GM21825 (cell line): ENCODE measurements around the gene BTBD2.

Experiments used
- ATAC-seq: cut with Tn5 transposase; IDR thresholded peaks from one replicate; pipeline ENCODE4 v1.9.1; 2021; ENCODE audit warnings: mild to moderate bottlenecking, moderate library complexity; ENCODE audit not compliant: unreplicated experiment

The BTBD2 gene

DNA sequence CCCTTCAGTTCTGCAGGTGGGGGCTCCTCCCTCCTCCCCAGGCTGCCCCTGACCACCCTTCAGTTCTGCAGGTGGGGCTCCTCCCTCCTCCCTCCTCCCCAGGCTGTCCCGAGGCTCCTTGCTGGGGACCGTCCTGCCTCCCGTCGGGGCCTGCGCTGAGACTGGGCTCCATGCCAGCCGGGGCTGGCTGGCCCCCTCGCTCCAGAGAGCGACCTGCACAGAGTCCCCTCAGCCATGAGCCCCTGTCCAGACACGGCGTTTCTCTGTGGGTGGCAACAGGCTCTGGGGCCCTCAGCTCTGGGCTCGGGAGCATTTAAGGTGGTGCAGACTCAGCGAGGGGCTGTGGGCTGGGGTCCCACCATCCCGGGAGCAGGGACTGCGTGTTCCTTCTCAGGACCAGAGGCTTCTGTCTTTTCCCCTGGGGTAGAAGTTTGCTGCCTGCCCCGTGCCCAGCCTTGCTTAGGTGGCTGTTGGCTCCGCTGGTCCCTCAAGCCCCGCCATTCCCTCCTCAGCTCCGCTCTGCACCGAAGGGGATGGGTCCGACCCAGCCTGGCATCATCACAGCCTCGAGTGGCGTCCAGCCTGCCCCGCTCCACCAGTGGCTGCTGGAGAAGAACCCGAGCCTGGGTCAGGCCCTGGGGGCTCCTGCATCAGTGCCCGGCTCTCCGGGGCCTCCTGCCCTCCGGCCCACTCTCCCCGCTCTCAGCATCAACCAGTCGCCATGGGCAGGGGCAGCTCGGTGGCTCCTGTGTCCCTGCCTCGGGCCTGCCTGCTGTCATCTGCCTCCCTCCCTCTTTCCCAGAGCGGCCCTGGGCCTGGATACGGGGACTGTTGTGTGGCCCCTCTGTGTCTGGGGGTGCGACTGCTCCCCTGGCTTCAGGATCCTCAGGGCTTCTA is 47.0 kb downstream of the BTBD2 start:
- ATAC-seq: no peak

DNA sequence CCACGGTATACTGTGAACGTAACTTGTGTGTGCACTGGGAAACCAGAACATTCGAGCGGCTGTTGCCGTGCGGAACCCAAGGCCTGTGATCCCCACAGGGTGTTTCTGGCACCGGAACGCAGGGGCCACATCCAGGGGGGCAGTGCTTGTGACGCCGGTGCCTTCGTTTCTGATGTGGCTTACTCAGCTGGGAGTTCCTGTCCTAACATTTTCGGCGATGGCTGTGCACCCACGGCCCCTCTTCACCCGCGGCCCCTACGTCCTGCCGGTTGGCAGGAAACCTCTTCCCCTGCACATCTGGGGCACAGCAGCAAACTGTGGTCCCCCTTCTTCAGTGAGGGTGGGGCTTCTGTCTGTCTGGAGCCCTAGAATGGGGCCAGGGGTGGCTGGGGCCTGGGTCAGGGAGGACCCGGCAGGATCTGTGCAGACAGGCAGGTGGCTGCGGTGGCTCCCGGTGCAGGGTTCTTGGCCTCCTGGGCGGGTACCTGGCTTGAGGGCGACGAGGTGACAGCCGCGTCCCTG is 48.4 kb downstream of the BTBD2 start:
- ATAC-seq: no peak

DNA sequence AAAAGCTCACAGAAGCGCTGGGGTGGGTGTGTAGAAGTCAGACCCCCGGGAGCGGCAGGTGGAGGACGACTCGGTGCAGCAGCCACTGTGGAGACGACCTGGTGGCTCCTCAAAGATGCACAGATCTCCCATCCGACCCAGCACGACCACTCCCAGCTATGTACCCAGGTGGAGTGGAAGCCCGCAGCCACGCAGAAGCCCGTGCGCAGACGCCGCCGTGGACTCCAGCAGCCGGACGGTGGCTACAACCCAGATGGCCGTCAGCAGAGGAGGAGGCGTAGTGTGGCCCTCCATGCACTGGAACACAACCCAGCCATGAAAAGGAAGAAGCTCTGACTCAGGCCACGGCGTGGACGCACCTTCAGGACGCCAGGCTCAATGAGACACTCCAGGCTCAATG is 52.8 kb downstream of the BTBD2 start:
- no peak for ATAC-seq

DNA sequence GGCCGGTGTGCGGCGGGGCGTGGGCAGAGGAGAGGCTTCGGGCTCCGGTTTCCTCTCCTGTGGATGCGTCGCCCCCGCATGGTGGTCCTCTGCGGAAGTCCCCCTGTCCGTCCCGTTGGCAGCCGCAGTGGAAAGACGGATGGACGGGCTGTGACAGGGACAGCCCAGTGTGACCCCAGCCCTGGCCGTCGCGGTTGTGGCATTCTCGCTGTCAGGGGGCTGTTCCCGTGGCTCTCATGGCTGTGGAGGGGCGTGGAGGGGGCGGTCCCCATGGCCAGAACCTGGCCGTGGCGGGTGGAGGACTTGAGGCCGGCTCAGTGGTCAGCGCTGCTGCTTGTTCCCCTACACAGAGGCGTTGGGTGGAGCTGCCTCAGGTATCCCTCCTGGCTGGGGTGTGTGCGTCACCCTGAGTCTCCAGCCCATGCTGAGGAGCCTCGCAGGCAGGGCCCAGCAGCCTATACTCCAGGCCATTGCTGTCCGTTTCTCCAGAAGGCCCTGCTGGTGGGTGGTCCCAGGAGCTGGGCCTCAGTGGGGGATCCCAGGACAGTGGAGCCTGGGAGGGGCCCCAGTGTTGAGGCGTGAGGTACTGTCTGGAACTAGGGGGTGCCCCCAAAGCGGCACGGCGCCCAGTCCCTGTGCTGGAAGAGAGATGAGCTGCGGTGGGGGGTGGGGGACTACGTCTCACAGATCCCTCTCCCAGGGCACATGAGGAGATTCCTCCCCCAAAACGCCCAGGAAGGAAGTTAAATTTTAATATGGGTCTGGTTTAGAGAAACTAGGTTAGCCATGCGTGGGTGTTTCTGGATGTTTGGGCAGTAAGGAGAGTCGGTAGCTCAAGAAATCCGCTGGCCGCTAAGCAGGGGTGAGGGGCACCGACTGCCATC is 54.3 kb downstream of the BTBD2 start:
- no peak for ATAC-seq

DNA sequence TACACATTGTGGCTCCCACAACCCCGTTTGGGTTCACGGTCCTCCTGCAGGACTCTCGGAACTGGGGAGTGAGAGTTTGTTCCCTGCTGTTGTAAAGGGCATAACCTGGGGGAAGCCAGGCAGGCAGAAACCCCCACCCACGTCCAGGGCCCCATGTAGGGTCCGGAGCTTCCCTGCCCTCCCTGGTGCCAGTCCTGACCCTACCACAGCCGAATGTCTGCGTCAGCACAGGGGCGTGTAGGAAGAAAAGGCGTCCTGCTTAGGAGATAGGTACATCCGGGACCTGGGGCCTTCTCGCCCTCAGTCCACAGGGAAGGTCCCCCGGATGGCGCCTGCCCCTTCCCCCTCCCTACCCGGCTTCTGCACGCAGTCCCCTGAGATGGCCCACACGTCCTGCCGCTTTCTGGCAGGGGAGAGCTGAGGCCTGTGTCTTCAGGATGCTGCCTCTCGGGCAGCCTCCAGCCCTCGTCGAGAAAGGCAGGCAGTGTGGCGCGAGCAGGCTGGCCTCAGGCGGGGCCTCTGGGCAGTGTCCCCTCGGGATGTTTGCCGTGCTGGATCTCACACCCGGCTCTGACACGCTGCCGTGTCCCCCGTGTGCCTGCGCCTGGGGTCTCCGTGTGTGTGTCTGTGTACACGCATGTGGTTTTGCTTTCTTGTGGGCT is 55.5 kb downstream of the BTBD2 start:
- ATAC-seq: no peak

DNA sequence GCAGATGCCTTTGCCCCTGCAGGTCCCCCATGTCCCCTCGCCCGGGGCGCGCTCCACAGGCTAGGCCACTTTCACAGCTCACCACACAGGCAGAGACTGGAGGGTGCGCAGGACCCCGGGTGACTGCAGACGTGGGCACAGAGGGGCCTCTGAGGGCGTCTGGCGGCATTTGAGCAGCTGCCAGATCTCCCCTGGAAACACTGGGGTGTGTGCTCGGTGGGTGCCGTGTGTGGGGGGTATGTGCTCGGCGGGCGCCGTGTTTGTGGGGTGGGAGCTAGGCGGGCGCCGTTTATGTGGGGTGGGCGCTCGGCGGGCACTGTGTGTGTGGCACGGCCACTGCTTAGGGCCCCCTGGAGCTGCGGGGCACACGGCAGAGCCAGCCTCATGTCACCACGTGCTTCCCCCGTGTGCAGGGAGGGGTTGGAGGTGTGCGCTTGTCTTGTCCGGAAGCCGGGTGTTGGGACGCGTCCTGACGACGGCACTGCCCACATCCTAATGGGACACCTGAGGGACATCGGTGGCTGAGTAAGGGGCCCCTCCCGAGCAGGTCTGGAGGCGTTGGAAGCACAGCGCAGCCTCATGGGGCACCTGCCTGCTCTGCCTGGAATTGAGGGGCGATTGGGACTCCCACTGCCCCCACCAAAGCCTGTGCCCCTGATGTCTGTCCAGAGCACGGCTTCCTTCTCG is 57.8 kb downstream of the BTBD2 start:
- no peak for ATAC-seq

DNA sequence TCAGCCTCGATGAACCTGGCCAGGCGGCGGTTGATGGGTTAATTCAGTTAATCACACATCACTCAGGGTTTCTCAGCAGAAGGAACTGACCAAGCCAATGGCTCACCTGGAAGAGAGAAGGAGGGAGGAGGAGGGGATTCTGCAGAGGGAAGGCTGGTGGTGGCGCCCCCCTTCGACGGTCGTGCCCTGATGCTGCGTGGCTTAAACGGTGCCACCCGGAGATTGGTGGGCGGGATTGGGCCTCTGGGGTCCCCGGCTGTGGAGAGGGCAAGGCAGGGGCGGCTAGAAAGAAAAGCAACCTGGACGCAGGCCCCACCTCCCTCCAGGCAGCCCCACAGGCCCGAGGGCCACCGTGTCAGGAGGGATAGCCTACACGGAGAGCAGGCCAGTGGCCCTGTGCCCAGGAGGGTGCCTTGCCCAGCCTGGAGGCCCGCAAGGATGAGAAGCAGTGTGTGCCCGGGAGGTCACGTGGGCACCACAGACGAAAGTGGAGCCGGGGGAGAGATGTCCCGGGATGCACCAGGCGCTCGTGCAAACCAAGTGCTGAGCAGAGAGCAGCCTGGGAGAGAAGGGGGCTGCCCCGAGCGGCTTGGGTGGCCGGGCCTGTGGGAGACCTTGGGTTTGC is 58.5 kb downstream of the BTBD2 start:
- no peak for ATAC-seq

DNA sequence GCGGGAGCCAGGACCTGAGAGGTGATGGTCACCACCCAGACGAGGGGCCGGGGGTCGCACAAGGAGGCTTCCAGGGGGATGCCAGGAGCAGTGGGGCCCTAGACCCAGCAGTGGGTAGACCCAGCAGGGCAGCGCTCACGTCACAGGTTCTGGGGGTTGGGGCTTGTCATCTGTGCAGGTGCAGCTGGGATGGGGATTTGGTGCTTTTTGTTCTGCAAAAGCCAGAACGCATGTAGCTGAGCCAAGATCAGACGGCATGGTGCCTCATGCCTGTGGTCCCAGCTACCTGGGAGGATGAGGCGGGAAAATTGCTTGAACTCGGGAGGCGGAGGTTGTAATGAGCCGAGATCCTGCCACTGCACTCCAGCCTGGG is 59.4 kb downstream of the BTBD2 start:
- no peak for ATAC-seq

DNA sequence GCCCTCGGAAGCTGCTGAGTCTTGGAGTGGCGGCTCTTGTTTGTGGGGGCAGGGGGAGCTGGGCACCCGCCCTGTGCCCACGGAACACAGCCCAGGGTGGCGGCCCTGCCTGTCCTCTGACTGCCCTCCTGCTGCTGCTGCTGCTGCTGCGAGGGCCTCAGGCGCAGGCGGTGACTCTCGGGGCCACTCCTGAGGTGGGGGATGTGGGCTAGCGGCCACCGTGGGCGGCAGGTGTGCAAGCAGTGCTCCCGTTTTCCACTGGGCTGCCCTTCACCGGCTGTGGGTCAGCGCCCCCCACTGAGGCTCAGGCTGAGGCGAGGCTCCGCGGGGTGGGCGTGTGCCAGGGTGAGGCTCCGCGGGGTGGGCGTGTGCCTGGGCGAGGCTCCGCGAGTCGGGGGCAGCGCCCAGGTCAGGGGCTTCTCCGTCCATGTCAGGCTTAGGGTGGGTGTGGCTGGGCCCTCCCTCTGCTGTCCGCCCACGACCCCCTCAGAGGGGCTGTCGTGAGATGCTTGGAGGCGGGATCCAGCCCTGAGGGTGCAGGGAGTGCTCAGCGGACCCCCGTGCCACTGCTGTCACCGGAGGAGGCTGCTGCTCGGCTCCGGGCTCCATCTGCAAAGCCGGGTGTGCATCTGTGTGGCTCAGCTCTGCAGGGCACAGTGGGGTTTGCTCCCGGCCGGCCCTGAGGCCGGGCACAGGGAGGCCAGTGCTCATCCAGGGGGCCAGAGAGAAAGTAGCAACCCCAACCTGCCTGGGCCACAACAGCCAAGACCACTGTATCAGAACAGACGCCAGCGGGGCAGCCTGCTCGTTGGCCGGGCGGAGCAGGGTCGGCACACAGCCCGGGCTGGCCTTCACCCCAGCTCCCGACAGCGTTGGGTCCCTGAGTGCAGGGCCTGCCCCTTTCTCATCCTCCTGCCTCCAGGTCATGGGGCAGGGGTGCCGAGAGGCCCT is 60.1 kb downstream of the BTBD2 start:
- ATAC-seq: no peak

DNA sequence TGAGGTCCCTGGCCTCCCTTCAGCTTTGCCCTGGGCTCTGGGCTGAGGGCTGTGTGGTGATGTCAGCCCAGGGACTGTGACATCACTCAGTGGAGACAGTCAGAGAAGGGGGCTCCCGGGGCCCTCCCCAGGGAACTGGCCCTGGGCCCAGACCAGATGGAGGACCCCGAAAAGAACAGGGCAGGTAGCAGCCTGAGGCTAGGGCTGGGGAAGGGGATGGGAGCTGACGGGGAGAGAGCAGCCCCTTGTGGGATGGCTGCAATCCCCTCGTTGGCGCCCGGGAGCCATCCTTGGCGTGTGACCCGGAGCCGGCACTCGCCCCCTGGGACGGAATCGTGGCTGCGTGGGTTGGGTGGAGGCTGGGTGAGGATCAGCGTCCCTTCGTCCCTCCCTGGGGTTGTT is 61.0 kb downstream of the BTBD2 start:
- no peak for ATAC-seq

DNA sequence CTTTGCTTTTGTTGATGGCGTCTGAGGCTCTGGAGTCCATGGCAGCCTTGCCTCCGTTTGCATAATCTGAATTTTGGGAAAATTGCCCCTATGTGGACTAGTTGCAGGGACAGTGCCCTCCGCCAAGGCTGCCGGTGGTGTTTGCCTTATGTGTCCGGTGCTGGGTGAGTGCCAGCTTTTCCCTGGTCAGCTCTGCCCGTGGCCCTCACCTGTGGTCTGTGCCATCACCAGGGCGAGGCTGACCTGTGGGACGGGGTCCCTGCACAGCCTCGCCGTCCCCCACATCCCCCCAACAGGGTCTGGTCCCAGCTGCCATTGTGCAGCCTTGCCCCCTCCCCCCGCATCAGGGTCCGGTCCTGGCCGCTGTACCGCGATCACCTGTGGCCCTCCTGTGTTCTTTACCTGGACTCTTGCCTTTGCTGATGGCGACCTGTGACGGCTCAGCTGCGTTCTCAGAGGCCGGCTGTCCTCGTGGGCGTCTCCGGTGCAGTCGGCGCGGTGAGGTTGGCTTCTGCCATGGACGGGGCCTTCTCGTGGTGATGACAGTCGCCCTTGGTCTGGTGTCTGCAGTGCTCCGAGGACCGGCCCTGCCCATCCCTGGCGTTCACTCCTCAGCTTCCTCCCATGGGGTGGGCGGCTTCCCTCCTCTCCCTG is 61.9 kb downstream of the BTBD2 start:
- no peak for ATAC-seq

DNA sequence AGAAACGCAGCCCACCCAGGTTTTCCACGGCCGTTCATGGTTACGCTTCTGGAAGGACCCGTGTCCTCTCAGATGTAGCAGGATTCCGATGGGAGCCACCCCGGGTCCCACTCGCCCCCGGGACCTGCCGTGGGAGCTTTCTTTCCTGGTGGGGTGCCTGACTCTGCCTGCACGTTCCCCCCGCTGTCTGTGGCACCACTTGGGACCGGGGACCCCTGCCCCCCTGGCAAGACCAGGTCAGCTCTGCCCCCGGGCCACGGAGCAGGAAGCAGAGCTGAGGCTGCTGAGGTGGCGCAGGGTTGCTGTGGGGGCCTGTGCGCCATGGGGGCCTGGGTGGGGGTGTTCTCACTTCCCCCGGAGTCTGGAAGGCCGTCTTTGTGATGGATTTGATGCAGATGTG is 62.5 kb downstream of the BTBD2 start:
- no peak for ATAC-seq

DNA sequence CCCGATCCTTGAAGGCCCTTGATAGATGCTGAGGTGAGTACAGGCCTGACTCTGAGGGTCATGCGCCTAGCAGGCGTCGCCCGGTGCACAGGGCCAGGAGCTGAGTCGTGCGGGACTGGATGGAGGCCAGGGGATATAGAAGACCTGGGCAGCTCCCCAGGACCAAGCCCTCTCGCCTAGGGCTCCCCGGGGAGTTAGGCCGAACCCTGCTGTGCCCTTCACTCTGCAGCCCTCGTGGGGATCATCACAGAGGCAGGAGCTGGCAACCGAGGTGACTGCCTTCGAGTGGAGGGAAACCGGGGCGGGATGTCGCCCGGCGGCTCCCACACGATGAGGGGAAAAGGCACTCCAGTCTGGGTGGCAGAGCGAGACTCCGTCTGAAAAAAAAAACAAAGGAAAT is 62.9 kb downstream of the BTBD2 start:
- ATAC-seq: no peak

DNA sequence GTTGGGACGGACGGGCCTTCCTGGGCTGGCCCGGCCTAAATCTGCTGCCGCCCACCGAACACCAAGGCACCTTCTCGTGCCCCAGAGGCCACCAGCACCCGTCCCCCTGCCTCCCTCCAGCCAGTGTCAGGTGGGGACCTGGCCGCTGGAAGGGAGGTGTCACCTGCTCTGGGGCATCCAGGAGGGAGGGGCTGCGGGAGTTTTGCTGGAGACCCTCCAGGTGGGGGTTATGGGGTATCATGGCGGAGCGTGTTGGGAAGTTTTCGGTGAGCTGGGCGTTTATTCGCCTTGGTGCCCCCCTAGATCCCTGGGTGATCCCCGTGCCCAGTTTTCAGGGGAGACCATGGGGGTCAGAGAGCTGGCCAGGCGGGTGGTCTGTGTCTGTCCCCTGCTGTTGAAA is 64.9 kb downstream of the BTBD2 start:
- no peak for ATAC-seq

DNA sequence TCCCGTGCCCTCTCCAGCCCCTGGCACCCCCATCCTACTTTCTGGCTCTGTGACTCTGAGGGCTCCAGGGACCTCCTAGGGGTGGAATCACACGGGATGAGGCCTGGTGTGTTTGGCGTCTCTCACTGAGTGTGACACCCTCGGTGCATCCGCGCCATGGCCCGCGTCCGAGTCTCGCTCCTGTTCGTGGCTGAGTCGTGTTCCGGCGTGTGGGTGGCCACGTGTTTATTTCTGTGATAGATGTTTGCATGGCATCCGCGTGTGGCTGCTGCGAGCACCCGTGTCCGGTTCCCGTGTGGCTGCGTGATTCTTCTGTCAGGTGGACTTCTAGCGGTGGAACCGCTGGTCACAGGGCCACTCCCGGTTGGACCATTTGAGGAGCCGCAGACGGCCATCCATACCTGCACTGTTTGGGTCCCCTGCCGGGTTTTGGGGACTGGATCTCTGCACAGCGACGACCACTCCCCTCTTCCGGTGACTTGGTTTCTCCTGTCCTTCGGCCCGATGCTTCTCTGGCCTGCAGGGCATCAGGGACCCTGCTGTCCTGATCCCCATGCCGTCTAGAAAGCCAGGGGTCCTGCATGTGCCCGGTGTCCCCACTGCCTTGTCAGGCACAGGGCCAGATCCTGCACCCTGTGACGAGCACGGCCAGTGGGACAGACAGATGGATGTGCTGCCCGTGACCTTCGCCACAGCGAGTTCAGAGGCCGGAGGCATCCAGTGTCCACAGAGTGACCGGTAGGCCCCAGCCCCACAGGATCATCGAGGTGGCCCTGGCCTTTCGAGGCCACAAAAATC is 66.0 kb downstream of the BTBD2 start:
- ATAC-seq: no peak

DNA sequence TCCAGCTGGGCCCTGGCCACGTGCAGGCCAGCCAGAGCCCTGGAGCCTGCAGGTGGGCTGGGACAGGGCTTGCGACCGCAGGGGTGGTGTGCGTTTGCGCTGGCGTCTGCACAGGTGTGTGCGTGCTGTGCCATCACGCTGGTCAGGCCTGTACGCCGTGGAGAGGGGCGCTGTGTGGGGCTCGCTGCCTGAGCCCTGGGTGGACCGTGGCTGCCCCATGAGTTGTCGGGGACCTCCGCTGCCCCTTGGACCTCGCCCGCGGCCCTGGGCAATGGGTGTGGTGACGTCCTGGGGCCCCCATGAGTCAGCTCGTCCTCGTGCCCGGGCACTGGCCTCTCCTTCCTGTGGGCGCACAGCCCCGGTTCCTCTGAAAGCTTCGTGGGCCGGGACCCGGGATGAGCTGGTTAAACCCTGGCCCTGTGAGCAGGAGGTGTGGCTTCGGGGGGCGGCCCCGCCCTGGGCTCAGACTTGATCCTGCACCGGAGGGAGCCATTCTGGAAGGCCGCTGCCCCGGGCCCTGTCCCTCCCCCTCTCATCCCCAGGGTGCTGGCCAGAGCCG is 67.8 kb downstream of the BTBD2 start:
- ATAC-seq: no peak

DNA sequence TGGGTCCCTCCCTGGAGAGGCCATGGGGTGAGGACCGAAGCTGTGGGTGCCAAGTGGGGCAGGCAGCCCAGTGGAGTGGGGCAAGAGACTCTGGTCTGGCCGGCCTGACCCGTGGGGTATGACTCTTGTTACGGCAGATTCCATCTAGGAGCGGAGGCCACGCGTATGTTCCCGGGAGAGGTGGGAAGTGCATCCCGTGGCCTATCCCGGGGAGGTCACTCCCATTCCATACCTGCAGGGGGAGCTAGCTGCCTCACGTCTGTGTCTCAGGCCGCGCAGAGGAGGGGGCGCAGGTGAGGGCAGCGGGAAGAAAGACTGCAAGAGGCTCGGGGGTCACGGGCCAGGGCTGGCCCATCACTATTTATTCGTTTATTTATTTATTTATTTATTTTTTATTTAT is 69.6 kb downstream of the BTBD2 start:
- no peak for ATAC-seq
